NK-92 (cell line): ENCODE results near the gene FGF3.

ENCODE experiments used
- DNase-seq: peaks from one replicate; lab custom pipeline; 2025; ENCODE audit not compliant: unreplicated experiment; lab: John Stamatoyannopoulos, UW

FGF3 gene

DNA sequence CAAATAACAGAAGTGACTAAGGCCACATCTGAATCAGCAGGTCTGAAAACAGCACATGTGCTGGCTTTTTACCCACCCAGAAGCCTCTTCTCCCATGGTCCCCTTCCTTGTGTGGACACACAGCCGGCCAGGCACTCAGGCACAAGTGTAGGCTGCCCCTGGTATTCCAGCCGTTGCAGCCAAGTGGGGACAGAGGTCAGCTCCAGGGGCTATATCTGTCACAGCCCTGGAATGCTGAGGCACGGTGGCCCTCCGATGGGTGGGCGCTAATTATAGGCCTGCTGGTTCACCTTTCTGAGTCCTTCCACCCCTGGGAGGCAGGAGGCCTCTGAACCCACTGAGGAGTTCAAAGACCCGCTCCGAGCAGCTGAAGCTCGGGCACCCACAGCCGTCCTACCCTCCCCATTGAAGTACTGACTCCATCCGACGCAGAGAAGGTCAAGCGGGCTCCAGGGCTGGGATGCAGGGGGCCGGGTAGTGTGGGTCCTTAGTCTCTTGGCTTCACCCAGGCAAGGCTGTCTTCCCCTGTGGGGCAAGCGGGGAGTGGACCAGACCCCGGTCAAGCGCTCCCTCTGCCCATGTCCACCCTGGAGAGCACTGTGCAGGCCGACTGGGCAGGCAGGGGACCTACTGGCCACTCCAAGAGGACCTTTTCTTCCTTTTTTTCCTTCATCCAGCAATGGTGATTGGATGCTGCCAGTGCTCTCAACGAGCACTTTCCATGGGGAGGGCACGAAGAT is 14.3 kb downstream of the FGF3 start:
- no peak for DNase-seq

GRCh38 chr11:69803604-69804218 is 15.5 kb downstream of the FGF3 start:
- DNase-seq: no peak

GRCh38 chr11:69803022-69803421 is 16.2 kb downstream of the FGF3 start:
- DNase-seq: no peak

DNA sequence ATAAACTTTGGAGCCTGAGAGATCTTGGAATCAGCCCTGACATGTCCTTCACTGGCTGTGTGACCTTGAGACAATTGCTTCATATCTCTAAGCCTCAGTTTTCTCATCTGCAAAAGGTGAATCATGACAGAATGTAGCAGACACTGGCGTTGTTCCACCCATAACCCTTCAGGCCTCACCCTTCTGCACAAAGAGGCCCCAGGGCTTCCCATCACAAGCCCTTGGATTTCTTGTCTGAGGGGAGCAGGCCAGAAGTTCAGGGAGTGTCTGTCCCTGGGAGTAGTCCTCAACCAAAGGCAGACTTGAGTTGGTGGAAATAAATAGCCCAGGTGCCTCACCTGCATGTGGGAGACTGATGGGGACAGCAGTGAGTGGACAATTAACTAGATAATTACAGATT is 16.6 kb downstream of the FGF3 start:
- DNase-seq: no peak

DNA sequence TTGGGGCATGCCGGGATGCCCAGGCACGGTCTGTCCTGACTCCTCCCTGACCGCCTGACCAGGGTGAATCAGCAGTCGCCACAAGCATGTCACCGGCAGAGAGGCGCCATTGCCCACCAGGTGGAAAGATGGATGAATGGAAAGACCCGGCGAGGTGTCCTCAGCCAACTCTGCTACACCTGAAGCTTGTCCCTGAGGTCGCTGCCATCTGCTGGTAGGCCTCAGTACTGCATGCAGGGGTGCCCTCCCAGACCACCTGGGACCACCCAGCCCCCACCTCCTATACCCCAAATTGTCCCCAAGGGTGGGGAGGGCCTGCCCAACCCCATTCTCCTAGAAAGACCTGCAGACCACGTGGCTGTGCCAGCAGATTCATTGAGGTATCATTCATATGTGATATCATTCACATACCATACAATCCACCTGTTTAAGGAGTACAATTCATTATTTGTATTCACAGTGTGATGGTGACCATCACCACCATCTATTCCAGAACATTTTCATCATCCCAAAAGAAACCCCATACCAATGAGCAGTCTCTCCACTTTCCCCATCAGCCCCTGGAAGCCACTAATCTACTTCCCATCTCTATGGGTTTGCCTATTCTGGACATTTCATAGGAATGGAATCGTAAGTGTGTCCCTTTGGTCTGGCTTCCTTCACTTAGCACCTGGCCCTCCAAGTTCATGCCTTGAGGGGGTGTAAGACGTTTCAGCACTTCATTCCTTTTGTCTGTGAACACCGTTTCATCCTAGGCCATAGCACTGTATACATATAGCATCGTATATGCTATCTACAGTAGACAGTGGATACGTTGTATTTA is 17.5 kb downstream of the FGF3 start:
- no peak for DNase-seq

DNA sequence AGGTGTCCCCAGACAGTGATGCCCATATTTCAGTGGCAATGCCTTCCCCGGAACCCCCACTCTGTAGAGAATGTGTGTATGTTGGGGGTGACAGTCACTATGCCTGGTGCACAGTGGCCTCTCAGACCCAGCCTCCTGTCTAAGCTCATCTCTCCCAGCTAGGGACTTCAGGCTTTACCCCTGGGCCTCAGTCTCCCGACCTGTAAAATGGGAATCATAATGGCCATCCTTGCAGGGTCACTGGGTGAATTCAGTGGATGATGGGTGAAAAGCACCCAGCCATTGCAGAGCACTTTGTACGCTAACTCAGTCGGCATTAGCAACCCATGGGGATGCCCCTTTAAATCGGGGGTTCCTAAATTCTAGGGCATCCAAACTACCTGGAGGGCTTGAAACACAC is 18.9 kb downstream of the FGF3 start:
- no peak for DNase-seq

DNA sequence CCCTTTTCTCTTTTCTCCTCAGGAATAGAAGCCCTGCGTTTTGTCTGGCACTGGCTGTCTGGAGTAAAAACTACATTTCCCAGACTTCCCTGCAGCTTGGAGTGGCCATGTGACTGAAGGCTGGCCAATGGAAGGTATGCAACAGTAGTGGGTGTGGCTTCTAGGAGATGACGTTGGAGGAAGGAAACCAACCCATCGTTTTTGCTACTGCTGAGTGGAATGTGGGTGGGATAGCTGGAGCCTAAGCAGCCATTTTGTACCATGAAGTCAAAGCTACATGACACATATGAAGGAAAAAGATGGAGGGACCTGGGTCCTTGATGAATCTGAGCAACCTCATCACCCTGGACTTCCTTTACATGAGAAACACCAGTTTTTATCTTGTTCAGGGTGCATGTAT is 19.6 kb downstream of the FGF3 start:
- no peak for DNase-seq

DNA sequence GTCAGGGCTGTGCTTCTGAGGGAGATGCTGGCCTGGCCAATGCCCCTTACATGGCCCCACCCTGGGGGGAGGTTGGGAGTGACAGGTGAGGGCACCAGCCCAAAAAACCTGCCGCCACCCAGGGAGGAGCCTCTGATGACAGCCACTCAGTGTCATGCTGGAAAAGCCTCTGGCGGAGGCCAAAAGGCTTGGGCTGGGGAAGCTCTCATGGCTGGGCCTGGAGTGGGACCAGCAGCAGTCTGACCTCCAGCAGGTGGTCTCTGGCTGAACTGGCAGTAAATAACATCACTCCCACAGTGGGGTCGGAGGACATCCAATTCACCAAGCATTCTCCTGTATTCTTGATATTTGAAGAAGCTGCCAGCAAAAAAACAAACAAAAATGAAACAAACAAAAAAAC is 20.1 kb downstream of the FGF3 start:
- DNase-seq: no peak

DNA sequence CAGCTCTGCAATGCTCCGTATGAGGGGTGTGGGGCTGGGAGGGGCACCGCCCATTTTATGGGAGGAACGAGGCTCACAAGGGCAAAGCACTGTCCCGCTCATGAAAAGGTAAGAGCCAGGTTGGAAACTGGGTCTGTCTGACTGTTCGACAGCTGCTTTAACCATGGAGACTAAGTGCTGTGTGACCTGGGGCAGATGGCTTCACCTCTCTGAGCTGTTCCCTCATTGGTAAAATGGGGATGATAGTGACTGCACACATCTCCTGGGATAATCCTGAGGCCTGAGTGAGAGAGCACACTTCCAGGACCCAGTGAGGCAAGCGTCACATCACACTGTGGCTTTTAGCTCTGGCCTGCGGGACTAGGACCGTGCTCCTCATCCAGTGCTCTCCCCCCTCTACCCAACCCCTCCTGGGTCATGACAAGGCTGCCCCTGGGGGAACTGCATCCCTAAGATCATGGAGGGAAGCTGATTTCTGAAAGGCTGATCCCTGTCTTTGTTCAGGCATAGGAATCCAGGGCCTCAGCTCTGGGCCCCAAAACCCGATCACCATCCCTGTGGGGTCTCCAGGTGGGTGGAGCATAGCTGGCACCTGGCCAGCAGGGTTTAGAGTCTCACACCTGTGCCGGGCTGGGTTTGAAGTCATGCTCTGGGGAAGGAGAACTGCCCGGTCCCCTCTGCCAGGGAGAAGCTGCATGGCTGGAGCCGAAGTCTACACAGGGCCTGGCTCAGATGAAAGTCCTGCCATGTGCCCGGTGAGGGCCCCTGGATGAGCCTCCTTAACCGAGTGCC is 21.3 kb downstream of the FGF3 start:
- no peak for DNase-seq

DNA sequence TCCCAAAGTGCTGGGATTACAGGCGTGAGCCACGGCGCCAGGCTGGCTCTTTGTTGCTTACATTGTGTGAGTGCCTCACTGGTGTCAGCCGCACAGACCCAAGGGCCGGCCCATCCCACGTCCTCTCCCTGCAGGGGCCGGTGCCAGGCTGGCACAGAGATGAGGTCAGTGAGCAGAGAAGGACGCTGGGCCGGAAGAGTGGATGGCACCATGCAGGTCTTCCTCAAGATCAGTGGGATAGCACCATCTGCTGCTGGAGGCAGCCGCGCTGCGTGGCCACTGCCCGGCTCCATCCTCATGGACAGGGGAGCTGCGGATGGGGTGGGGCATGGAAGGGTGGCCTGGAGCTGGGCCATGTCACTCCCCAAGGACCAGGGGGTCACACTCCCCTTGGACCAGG is 22.1 kb downstream of the FGF3 start:
- no peak for DNase-seq

DNA sequence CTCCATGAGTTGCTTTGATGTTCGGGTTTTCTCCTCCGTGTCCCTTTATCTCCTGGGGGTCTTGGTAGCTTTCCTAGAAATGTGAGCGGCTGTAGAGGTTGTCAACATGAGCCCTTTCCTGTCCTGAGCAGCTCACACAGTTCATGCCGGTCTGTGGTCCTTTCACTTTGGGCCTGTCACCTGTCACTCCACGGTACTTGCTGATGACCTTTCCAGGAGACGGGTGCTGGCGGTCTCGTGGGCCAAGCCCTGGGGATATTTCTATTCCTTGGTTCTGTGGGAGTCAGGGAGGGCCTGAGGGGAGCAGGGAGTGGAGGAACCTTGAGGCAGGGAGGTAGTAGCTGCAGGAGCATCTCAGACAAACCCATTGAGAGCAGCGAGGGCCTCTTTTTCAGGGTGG is 23.2 kb downstream of the FGF3 start:
- DNase-seq: no peak

DNA sequence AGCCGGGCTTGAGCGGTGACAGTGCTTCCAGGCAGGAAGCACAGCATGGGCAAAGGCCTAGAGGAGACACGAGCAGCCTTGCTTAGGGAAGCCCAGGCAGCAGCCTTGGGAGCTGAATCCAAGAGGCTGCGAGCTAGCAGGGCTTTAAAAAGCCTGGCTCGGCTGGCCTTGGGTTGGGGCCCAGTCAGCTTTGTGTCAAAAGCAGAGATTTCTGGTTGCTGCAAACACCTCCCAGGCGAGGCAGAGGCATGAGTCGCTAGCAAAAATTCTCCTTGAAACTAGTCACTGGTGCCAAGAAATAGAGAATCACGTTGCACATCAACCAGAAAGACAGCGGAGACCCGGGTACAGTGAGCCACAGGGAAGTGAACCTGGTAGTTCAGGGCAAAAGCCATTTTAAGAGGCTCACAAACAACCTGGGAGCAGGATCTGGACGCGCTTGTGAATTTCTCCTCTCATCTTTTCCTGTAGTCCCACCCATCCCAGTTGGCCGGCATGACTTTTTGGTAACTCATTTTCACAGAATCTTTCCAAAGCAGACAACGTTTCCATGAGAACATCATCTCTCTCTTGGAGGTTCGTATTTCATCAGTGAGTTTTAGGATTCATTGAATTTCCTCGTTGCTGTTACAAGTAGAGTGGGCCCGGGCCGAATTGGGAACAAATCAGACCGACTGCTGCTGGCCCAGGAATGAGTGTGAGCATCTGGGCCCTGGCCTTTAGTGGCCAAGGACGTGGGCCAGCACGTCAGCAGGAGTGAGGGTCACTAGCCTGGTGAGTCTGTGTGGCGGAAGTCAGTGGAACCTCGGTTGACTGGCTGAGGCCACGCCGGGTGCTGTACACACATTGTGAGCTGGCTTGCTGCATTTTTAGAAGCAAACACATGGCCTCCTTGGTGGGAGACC is 27.7 kb downstream of the FGF3 start:
- no peak for DNase-seq

DNA sequence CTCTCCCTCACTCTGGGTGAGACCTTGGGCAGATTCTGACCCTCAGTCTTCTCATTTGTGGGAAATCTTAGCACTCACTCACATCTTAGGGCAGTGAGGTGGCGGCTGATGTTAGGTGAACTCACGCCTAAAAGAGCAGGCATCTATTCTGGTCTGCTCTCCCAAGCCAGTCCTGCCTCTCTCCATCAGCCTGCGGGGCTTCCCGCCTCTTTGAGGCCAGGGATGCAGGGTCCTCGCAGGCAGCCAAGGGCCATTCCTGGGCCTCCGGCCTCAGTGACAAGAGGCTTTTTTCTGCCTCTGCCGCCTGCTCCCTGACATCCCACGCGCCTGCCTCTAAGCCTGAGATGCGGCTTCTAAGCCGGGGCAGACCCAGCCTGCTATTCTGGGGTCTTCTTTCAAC is 30.3 kb downstream of the FGF3 start:
- DNase-seq: no peak

DNA sequence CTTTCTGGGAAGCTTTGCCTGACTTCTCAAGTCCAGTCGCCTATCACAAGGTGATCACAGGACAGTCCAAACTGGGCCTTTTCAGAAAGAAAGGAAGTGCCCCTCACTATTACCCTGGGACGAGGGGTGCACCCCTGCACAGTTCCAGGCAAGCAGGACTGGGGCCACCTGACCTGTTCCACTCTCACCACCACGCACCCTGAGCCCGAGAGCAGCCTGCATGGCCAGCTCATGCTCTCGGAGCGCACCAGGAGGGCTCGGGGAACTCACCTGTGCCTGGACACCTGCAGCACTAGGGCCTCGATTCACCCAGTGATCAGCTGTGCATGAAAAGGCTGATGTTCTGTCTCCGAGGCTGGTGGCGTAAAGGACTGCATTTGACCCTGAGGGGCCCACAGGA is 31.3 kb downstream of the FGF3 start:
- no peak for DNase-seq

GRCh38 chr11:69787457-69787856 is 31.8 kb downstream of the FGF3 start:
- no peak for DNase-seq

DNA sequence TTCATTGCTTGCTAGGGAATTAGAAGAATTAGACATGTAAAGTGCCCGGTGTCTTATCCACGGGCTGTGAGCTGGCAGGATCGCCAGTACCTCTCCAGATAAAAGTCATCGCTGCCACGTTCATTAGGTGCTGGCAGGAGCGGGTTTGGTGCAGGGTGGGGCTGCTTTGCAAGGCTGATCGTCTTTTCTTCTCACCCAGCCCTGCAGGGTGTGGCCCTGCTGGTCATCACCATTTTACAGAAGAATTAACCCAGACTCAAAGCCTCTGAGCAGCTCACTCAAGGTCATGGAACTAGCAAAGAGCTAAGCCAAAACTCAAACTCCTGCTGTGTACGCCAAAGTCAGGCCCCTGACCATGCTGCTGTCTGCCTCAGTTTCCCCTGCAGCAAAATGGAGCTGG is 38.0 kb downstream of the FGF3 start:
- no peak for DNase-seq

GRCh38 chr11:69778373-69778772 is 40.8 kb downstream of the FGF3 start:
- no peak for DNase-seq

DNA sequence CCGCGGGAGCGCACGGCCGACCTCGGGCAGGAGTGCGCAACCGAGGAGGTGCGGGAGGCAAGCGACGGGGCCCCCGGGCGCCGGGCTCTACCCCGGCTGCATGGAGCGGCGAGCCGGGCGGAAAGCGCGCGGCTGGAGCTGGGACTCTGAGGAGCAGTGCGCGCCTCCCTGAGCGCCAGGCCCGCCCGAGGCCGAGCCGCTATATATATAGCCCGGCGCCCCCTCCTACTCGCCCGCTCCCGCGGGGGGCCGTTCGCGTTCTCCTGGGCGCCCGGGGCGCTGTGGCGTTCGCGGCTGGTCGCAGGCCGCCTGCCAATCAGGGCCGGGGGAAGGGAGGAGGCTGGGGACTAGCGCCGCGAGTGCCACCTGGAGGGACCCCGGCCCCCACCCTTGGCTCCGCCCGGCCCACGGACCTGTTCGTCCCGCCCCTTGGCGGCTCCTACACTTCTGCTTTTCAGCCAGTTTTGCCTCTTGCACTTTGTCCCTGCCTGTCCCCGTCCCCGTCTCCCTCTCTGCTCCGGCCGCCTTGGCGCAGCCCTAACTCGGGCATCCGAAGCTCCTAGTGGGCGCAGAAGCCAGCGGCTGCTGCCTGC is 44.0 kb downstream of the FGF3 start, which contains the start of gene FGF4:
Gene FGF4, minus strand, starts transcription at position 179 of the 593 bp plus-strand sequence. CDS start 257 bp downstream, outside the sequence.
- DNase-seq: no peak

GRCh38 chr11:69774354-69775162 is 44.7 kb downstream of the FGF3 start:
- DNase-seq: no peak
